Subcutaneous abdominal adipose tissue (tissue), 5 donors: ENCODE data around the gene COL17A1.

Experiments used
- H3K27ac ChIP-seq: one replicate; pipeline ENCODE4 v1.7.0; 2013; ENCODE audit warnings: low read depth, mild to moderate bottlenecking, inconsistent platforms, low read length, moderate library complexity
- H3K27me3 ChIP-seq, 5 donors: one replicate each; pipeline ENCODE4 v1.7.0; 2013; ENCODE audit warnings: low read length in 5 of 5, inconsistent platforms in 1 of 5; ENCODE audit not compliant: control insufficient read depth in 5 of 5, insufficient read depth in 4 of 5
- H3K36me3 ChIP-seq, 5 donors: one replicate each; pipeline ENCODE4 v1.7.0; 2013; ENCODE audit warnings: low read length in 5 of 5; ENCODE audit not compliant: control insufficient read depth in 5 of 5, insufficient read depth in 5 of 5
- H3K4me1 ChIP-seq, 5 donors: one replicate each; pipeline ENCODE4 v1.7.0; 2013; ENCODE audit warnings: low read length in 5 of 5, mild to moderate bottlenecking in 3 of 5, moderate library complexity in 1 of 5; ENCODE audit not compliant: control insufficient read depth in 5 of 5, insufficient read depth in 5 of 5
- H3K4me3 ChIP-seq, 5 donors: one replicate each; pipeline ENCODE4 v1.7.0; 2013; ENCODE audit warnings: low read length in 5 of 5, low read depth in 1 of 5
- H3K9ac ChIP-seq, 5 donors: one replicate each; pipeline ENCODE4 v1.7.0; 2013; ENCODE audit warnings: low read length in 5 of 5, mild to moderate bottlenecking in 4 of 5, moderate library complexity in 3 of 5
- H3K9me3 ChIP-seq, 5 donors: one replicate each; pipeline ENCODE4 v1.7.0; 2013; ENCODE audit warnings: low read length in 5 of 5; ENCODE audit not compliant: control insufficient read depth in 5 of 5
- donor health status: healthy.
- donor health status: healthy.
- donor health status: healthy.
- donor health status: healthy.
- donor health status: healthy.

The COL17A1 gene

DNA sequence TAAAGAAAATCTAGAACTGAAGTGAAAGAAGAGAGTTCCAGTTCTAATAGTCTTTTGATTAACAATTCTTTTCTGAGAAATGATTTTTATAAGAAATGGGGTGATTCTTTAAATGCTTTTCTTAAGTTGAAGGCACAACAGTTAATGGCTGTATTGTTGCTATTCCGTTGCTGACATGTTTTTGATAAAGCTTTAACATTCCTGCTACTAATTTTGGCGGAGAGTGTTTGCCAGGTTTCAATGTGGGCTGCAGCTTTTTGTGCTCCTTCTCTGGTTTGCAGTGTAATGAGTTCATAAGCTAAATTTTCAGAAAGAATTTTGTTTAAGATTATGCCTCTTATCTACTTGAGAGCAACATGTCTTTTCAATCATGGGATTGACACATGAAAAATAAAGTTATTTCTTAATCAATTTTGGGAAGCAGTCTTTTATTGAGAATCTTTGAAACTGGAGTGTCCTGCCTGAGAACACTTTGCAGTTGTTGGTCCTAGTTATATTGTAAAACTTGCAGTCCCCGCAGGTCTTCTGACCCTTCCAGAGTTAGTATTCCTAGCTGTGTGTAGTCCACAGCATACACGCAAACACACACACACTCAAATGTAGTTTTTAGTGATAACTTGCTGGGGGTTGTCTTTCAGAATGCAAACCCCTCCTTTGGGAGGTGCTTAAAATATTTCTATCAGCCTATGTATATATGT, 56.7 kb downstream of the COL17A1 start:
- Histone ChIP-seq H3K4me1 (peaks cover 0 to 12% (median 0%) of the 10 kb centered on the region in 5 donors), H3K9ac (no peak overlapping the region), H3K9me3 (no peaks in the 10 kb centered on the region), H3K4me3 (no peak overlapping the region), H3K36me3 (peaks cover 35 to 54% (median 45%) of the 10 kb centered on the region in 5 donors), H3K27ac (no peak overlapping the region), H3K27me3 (no peaks in the 10 kb centered on the region)

DNA sequence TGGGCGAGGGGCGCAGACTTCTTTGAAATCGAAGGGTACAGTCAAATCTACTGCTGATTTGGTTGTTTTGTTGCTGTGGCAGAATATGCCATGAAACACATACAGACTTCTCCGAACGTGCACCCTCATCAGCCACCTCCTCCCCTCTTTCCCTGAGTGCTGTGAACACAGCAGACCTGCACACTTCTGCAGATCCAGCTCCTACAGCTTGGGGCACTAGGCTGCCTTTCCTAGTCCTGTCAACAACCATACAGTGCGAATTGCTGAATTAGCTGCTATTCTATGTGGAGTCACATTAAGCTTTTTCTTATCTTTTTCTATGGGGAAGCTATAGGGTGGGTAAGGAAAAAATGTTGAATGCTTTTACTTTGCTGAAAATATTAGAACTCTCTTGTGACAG, 57.5 kb downstream of the COL17A1 start:
- peaks cover 42 to 57% (median 45%) of the 10 kb centered on the region in 5 donors for H3K36me3 ChIP-seq
- no peaks in the 10 kb centered on the region for H3K9me3 ChIP-seq
- no peak overlapping the region for H3K9ac ChIP-seq

DNA sequence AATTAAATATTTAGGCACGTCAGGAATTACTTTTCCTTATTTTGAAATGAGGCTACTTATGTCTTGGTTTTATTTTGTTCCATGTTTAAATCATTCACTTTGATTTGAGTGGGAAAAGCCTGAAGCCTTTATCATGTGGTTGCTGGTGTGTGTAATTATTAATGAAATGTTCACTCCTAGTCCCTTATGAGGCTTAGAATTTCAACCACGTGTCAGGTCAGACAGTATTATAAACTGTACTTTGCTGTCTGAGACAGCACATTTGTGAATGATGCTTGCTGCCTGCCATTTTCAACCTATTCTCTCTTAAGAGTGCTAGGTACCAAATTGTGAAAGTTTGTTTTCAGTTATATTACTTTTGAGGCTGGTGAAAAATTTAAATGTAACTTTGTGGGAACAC, 58.9 kb downstream of the COL17A1 start:
- Histone ChIP-seq H3K4me1 (peaks cover 0 to 12% (median 0%) of the 10 kb centered on the region in 5 donors), H3K36me3 (peaks cover 42 to 57% (median 55%) of the 10 kb centered on the region in 5 donors), H3K4me3 (no peak overlapping the region)

More for the DNA sequence above, 57.5 kb downstream of the COL17A1 start:
- Histone ChIP-seq H3K27me3 (no peaks in the 10 kb centered on the region), H3K4me1 (peaks cover 0 to 12% (median 0%) of the 10 kb centered on the region in 5 donors), H3K4me3 (no peak overlapping the region), H3K27ac (no peak overlapping the region)

DNA sequence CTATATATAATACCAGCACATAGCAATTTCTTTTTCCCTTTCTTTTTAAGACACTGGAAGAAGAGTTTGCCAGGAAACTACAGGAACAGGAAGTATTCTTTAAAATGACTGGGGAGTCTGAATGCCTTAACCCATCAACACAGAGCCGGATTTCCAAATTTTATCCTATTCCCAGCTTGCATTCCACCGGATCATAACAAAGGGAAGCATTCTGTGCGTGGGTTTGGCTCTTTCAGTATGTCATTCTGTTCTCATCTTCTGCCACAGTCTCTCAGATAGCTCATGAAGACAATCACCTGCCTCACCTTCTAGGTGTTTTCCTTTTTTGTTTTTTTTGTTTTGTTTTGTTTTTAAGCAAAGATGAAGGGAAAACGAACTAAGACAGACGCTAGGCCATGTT, 60.2 kb downstream of the COL17A1 start:
- Histone ChIP-seq H3K4me1 (peaks cover 0 to 12% (median 0%) of the 10 kb centered on the region in 5 donors), H3K36me3 (peaks cover 50 to 66% (median 63%) of the 10 kb centered on the region in 5 donors)

More for the DNA sequence above, 58.9 kb downstream of the COL17A1 start:
- Histone ChIP-seq H3K27me3 (no peaks in the 10 kb centered on the region), H3K27ac (no peak overlapping the region), H3K9ac (no peak overlapping the region), H3K9me3 (no peaks in the 10 kb centered on the region)

DNA sequence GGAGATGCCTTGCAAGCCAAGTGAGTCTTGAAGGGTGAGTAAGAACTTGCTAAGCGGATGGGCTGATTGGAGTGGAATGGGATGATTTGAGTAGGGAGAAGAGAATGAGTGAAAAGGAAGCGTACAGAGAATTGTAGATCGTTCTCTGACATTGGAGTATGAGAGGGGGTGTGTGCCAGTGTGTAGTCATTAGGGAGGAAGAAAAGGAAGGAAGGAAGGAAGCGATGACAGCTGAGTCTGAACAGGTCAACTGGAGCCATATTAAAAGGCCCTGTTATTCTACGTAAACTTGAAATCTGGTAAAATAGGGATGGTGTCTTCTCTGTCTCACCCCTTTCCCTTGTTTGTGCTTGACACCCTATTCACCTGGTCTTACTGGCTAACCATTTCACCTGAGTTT, 63.7 kb downstream of the COL17A1 start:
- no peaks in the 10 kb centered on the region for H3K9me3 ChIP-seq

More for the DNA sequence above, 60.2 kb downstream of the COL17A1 start:
- H3K27ac ChIP-seq = peak overlapping the region; percentile 19
- no peak overlapping the region for H3K9ac ChIP-seq
- no peak overlapping the region for H3K4me3 ChIP-seq
- no peaks in the 10 kb centered on the region for H3K9me3 ChIP-seq
- no peaks in the 10 kb centered on the region for H3K27me3 ChIP-seq

DNA sequence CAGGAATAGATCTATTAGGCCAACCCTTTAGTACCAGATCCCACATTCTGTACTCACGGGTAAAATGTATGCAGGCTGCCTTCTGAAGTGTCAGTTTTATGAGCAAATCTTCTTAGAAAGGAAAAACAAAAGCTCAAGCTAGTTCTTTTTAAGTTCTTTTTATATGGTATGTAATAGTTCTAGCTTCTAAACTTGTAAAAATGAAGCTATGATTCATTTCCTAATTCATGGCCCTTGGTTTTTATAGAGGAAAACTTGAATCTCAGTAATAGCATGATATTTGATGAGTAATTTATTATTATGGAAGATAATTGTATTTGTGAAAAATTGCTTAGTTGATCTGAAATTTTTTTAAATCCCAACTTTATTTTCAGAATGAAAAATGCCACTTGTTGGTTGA, 64.4 kb downstream of the COL17A1 start:
- Histone ChIP-seq H3K4me3 (no peak overlapping the region), H3K27ac (no peak overlapping the region), H3K27me3 (no peaks in the 10 kb centered on the region), H3K9me3 (no peaks in the 10 kb centered on the region), H3K36me3 (peaks cover 53 to 80% (median 72%) of the 10 kb centered on the region in 5 donors), H3K9ac (no peak overlapping the region), H3K4me1 (peaks cover 0 to 12% (median 0%) of the 10 kb centered on the region in 5 donors)

More for the DNA sequence above, 63.7 kb downstream of the COL17A1 start:
- peaks cover 0 to 12% (median 0%) of the 10 kb centered on the region in 5 donors for H3K4me1 ChIP-seq
- peaks cover 53 to 80% (median 78%) of the 10 kb centered on the region in 5 donors for H3K36me3 ChIP-seq
- no peak overlapping the region for H3K27ac ChIP-seq
- H3K4me3 ChIP-seq = no peak overlapping the region
- no peaks in the 10 kb centered on the region for H3K27me3 ChIP-seq
- H3K9ac ChIP-seq = no peak overlapping the region

DNA sequence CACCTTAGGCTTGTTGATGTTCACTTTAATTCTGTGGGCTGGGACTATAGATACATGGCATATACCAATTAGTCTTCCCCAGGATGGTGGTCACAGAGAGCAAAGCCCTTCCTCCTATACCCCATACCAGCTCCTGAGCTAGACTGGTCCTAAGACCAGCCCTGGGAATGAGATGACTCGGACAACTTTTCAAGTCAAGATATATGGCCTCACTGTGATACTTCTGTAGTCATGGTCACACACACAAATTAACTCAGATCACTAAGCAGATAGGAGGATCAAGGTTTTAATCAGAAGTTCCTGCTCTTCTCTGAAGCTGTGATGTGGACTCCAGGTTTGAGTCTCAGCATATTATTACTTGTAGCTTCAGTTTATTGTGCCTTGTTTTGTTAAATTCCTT, 65.7 kb downstream of the COL17A1 start:
- Histone ChIP-seq H3K27ac (no peak overlapping the region), H3K9ac (no peak overlapping the region), H3K4me3 (no peak overlapping the region), H3K27me3 (no peaks in the 10 kb centered on the region), H3K9me3 (no peaks in the 10 kb centered on the region), H3K36me3 (peaks cover 48 to 77% (median 63%) of the 10 kb centered on the region in 5 donors), H3K4me1 (peaks cover 0 to 10% (median 0%) of the 10 kb centered on the region in 5 donors)

DNA sequence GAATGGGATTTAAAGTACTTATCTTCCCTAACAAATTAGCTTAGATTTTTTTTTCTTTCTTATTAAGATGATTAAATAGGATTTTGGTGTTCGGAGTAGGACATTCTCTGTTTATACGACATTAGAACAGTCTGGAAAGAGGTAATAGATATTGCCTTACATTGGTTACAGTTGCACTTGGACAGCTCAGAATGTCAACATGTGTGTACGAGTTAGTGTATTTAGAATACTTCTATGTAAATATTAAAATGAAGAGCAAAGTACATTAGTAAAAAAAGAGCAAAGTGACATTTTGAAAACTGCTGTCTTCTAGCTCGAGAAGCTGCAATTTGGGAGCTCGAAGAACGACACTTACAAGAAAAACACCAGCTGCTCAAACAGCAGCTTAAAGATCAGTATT, 67.2 kb downstream of the COL17A1 start:
- Histone ChIP-seq H3K9ac (no peak overlapping the region), H3K4me1 (no peaks in the 10 kb centered on the region), H3K27ac (no peak overlapping the region), H3K27me3 (no peaks in the 10 kb centered on the region), H3K9me3 (no peaks in the 10 kb centered on the region), H3K36me3 (peaks cover 37 to 66% (median 54%) of the 10 kb centered on the region in 5 donors), H3K4me3 (no peak overlapping the region)

DNA sequence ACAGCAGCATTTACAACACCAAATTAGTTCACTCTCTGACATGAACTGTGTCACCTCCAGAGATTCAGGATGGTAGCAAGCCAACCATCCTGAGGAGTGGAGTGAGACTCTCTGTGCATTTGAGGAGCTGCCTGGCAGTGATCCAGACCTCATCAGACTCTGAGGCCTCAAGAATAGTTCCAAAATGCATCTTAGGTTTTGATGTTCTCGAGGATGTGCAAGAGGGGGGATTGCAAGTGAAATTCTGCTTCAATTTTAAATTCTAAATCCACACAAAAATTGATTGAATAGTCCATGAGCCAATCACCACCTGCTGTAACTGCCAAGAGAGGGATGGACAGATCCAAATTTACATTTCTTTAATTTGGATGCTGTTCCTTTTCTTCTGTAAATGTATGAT, 69.0 kb downstream of the COL17A1 start:
- H3K36me3 ChIP-seq = peaks cover 27 to 54% (median 39%) of the 10 kb centered on the region in 5 donors

DNA sequence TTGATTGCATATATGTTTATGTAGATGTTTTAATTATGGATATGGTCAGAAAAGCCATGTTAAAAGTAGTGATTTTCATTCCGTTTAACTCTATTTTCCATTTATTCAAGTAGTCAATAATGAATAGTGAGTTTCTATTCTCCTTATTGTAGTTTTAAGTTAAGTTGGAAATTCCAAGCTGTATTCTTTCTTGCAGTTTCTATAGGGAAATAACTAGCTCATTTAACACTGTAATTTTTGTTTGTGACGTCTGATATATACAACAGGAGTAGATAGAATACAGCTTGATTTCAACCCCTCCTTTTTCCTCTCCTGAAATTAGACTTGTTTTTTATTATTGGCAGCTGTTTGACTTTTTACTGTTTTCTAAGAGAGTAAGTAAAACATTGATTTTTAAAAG, 71.5 kb downstream of the COL17A1 start:
- H3K36me3 ChIP-seq = peaks cover 11 to 34% (median 30%) of the 10 kb centered on the region in 5 donors

More for the DNA sequence above, 69.0 kb downstream of the COL17A1 start:
- H3K9me3 ChIP-seq = no peaks in the 10 kb centered on the region
- H3K4me3 ChIP-seq = no peak overlapping the region
- no peak overlapping the region for H3K27ac ChIP-seq
- H3K9ac ChIP-seq = no peak overlapping the region
- no peaks in the 10 kb centered on the region for H3K4me1 ChIP-seq
- H3K27me3 ChIP-seq = no peaks in the 10 kb centered on the region

More for the DNA sequence above, 71.5 kb downstream of the COL17A1 start:
- H3K9ac ChIP-seq = no peak overlapping the region
- no peaks in the 10 kb centered on the region for H3K4me1 ChIP-seq
- no peaks in the 10 kb centered on the region for H3K9me3 ChIP-seq
- no peaks in the 10 kb centered on the region for H3K27me3 ChIP-seq
- H3K4me3 ChIP-seq = no peak overlapping the region
- no peak overlapping the region for H3K27ac ChIP-seq
